H1 (cell line): ENCODE data around the gene HOXA10. TPM values are rescaled to one million over a fixed set of nuclear protein-coding genes. Genes with fewer than 3 reads are reported as not detected.

Experiments used
- CTCF ChIA-PET: fragments of 300-600 bp; sonication (Branson Sonifier 250); formaldehyde crosslinking; loops from one replicate; lab custom pipeline; 2021; ENCODE audit not compliant: partially characterized antibody; lab: Charles Lee
- POLR2A ChIA-PET: fragments of 300-600 bp; sonication (Branson Sonifier 250); formaldehyde crosslinking; loops from one replicate; lab custom pipeline; 2021; ENCODE audit warnings: inconsistent platforms; ENCODE audit not compliant: partially characterized antibody; lab: Charles Lee
- DNase-seq, 2 experiments: peaks; one replicate each; pipeline versions ENCODE4 v3.0.0 to v3.0.0-alpha.2; 2010 to 2022; ENCODE audit warnings: low spot score in 2 of 2, low read depth in 1 of 2, mixed read lengths in 1 of 2
- FAIRE-seq: peaks from 2 replicates; lab custom pipeline; 2011; peaks lifted over from hg19 to GRCh38; lab: Jason Lieb, UNC
- H2AFZ ChIP-seq: 2 replicates; pipeline ENCODE4 v1.8.1; 2012; ENCODE audit warnings: low read length, inconsistent platforms
- H2AK5ac ChIP-seq: 2 replicates; pipeline ENCODE4 v1.6.1; 2013; ENCODE audit warnings: low read depth, low read length
- H2BK120ac ChIP-seq: replicated peaks from 2 replicates; pipeline ENCODE3; 2013; ENCODE audit warnings: low read depth, low read length, inconsistent platforms
- H2BK12ac ChIP-seq: 2 replicates; pipeline ENCODE4 v1.6.1; 2013; ENCODE audit warnings: low read depth, low read length
- H2BK15ac ChIP-seq: 2 replicates; pipeline ENCODE4 v1.6.1; 2013; ENCODE audit warnings: low read length
- H2BK20ac ChIP-seq: 2 replicates; pipeline ENCODE4 v1.6.1; 2013; ENCODE audit warnings: low read length
- H2BK5ac ChIP-seq: 2 replicates; pipeline ENCODE4 v1.6.1; 2013; ENCODE audit warnings: low read depth, low read length
- H3K14ac ChIP-seq: 2 replicates; pipeline ENCODE4 v1.6.1; 2013; ENCODE audit warnings: inconsistent platforms; ENCODE audit not compliant: insufficient read length
- H3K18ac ChIP-seq: 2 replicates; pipeline ENCODE4 v1.6.1; 2013; ENCODE audit warnings: low read length; ENCODE audit errors: extremely low read depth
- H3K23ac ChIP-seq: 2 replicates; pipeline ENCODE4 v1.6.1; 2013; ENCODE audit warnings: inconsistent platforms; ENCODE audit not compliant: insufficient read length
- H3K23me2 ChIP-seq: 2 replicates; pipeline ENCODE4 v1.6.1; 2013; ENCODE audit warnings: low read depth, low read length
- H3K27ac ChIP-seq: 2 replicates; pipeline ENCODE4 v1.6.1; 2011; ENCODE audit warnings: low read depth, low read length, inconsistent platforms
- H3K27me3 ChIP-seq, 4 experiments: replicated peaks in 1 of 4; 1 replicate in 1 of 4; 2 replicates in 3 of 4; pipeline versions ENCODE4 v1.6.1 to v1.8.1; 2011 to 2013; ENCODE audit warnings: low read length in 3 of 4, mild to moderate bottlenecking in 3 of 4, inconsistent platforms in 2 of 4, mixed read lengths in 2 of 4, moderate library complexity in 1 of 4; ENCODE audit not compliant: control insufficient read depth in 3 of 4, insufficient read depth in 3 of 4; ENCODE audit errors: extremely low read depth in 1 of 4
- H3K36me3 ChIP-seq, 4 experiments: 2 replicates each; pipeline versions ENCODE4 v1.6.1 to v1.8.1; 2011 to 2013; ENCODE audit warnings: mild to moderate bottlenecking in 4 of 4, low read length in 3 of 4, moderate library complexity in 2 of 4, control low read depth in 1 of 4, inconsistent platforms in 1 of 4; ENCODE audit not compliant: insufficient read depth in 4 of 4, control insufficient read depth in 2 of 4
- H3K4ac ChIP-seq: replicated peaks from 2 replicates; pipeline ENCODE3; 2013; ENCODE audit warnings: low read length, low read depth, mixed read lengths, inconsistent platforms; ENCODE audit not compliant: insufficient read length
- H3K4me1 ChIP-seq, 4 experiments: replicated peaks in 1 of 4; 1 replicate in 1 of 4; 2 replicates in 3 of 4; pipeline versions ENCODE4 v1.6.1 to v1.8.1; 2011 to 2013; ENCODE audit warnings: low read length in 3 of 4, inconsistent platforms in 2 of 4, mixed read lengths in 1 of 4; ENCODE audit not compliant: insufficient read depth in 4 of 4, control insufficient read depth in 3 of 4
- H3K4me2 ChIP-seq, 2 experiments: 2 replicates each; pipeline versions ENCODE4 v1.6.1 to v1.8.1; 2011 to 2013; ENCODE audit warnings: low read depth in 2 of 2, low read length in 2 of 2, control low read depth in 1 of 2, inconsistent platforms in 1 of 2, mild to moderate bottlenecking in 1 of 2; ENCODE audit not compliant: insufficient read depth in 1 of 2
- H3K4me3 ChIP-seq, 4 experiments: fragments of 200-600, 300-600 bp in 1 of 4; sonication (generic), shearing (Covaris generic), sonication (Bioruptor Twin) in 1 of 4; 2 replicates each; pipeline versions ENCODE4 v1.5.1 to v1.8.1; 2011 to 2016; ENCODE audit warnings: low read length in 4 of 4, low read depth in 3 of 4, control low read depth in 2 of 4, inconsistent platforms in 2 of 4, mild to moderate bottlenecking in 2 of 4, mixed read lengths in 1 of 4, moderate library complexity in 1 of 4; ENCODE audit not compliant: insufficient read depth in 2 of 4; ENCODE audit errors: extremely low read depth in 1 of 4
- H3K56ac ChIP-seq: replicated peaks from 2 replicates; pipeline ENCODE3; 2013; ENCODE audit warnings: low read depth, mild to moderate bottlenecking, mixed read lengths, low read length, inconsistent platforms; ENCODE audit not compliant: insufficient read length
- H3K79me1 ChIP-seq: 2 replicates; pipeline ENCODE4 v1.6.1; 2013; ENCODE audit warnings: low read depth, low read length, control low read depth
- H3K79me2 ChIP-seq, 2 experiments: 2 replicates each; pipeline versions ENCODE4 v1.6.1 to v1.8.1; 2012 to 2013; ENCODE audit warnings: low read length in 2 of 2, mild to moderate bottlenecking in 2 of 2, inconsistent platforms in 1 of 2; ENCODE audit not compliant: insufficient read depth in 2 of 2, control insufficient read depth in 1 of 2
- H3K9ac ChIP-seq, 4 experiments: replicated peaks in 1 of 4; 1 replicate in 1 of 4; 2 replicates in 3 of 4; pipeline versions ENCODE4 v1.6.1 to v1.8.1; 2011 to 2013; ENCODE audit warnings: low read depth in 3 of 4, low read length in 3 of 4, control low read depth in 2 of 4, mild to moderate bottlenecking in 2 of 4, moderate library complexity in 2 of 4, inconsistent platforms in 1 of 4; ENCODE audit errors: extremely low read depth in 1 of 4
- H3K9me3 ChIP-seq, 2 experiments: 2 replicates each; pipeline versions ENCODE4 v1.6.1 to v1.8.1; 2012 to 2013; ENCODE audit warnings: mild to moderate bottlenecking in 2 of 2, moderate library complexity in 2 of 2, control low read depth in 1 of 2, inconsistent platforms in 1 of 2, low read depth in 1 of 2, low read length in 1 of 2, mixed read lengths in 1 of 2; ENCODE audit not compliant: insufficient read depth in 2 of 2
- H4K20me1 ChIP-seq, 2 experiments: replicated peaks in 1 of 2; 2 replicates each; pipeline versions ENCODE3 to v1.8.1; 2011 to 2013; ENCODE audit warnings: inconsistent platforms in 2 of 2, low read length in 2 of 2, mild to moderate bottlenecking in 1 of 2; ENCODE audit not compliant: insufficient read depth in 2 of 2, control insufficient read depth in 1 of 2
- H4K5ac ChIP-seq: 2 replicates; pipeline ENCODE4 v1.6.1; 2013; ENCODE audit warnings: low read length, low read depth, mixed read lengths, inconsistent platforms; ENCODE audit not compliant: insufficient read length
- H4K8ac ChIP-seq: 2 replicates; pipeline ENCODE4 v1.8.0; 2013; ENCODE audit warnings: mild to moderate bottlenecking, moderate library complexity, low read length, inconsistent platforms; ENCODE audit not compliant: insufficient read depth; ENCODE audit errors: extremely low read depth
- H4K91ac ChIP-seq: replicated peaks from 2 replicates; pipeline ENCODE3; 2013; ENCODE audit warnings: low read length, mixed read lengths, inconsistent platforms; ENCODE audit not compliant: insufficient read length
- EZH2 ChIP-seq: fragments of 200-600 bp; sonication (generic); IDR thresholded peaks from 2 replicates; pipeline ENCODE4 v1.7.1; 2012; ENCODE audit warnings: low read depth, mild to moderate bottlenecking, moderate library complexity, low read length, inconsistent platforms; ENCODE audit not compliant: severe bottlenecking
- GTF2F1 ChIP-seq: IDR thresholded peaks from 2 replicates; pipeline ENCODE4 v1.6.1; 2012; ENCODE audit warnings: low read depth, low read length, improper control_type of control experiment, borderline replicate concordance
- MAX ChIP-seq: IDR thresholded peaks from 2 replicates; pipeline ENCODE4 v1.6.1; 2012; ENCODE audit warnings: inconsistent platforms
- POLR2A ChIP-seq, 2 experiments: IDR thresholded peaks; 1 replicate in 1 of 2; 2 replicates in 1 of 2; pipeline ENCODE4 v1.6.1; 2011; ENCODE audit warnings: low read depth in 2 of 2, low read length in 2 of 2, mild to moderate bottlenecking in 2 of 2; ENCODE audit errors: control extremely low read depth in 1 of 2
- RAD21 ChIP-seq, 2 experiments: IDR thresholded peaks in 1 of 2; conservative IDR thresholded peaks in 1 of 2; 2 replicates each; pipeline ENCODE4 v1.6.1; 2011; ENCODE audit warnings: low read depth in 2 of 2, low read length in 2 of 2, improper control_type of control experiment in 1 of 2, inconsistent platforms in 1 of 2, mild to moderate bottlenecking in 1 of 2, moderate library complexity in 1 of 2
- RNF2 ChIP-seq: fragments of 200-900, 300-1000 bp; sonication (generic); IDR thresholded peaks from 2 replicates; pipeline ENCODE4 v1.7.1; 2016; ENCODE audit warnings: borderline replicate concordance, low read depth, mild to moderate bottlenecking, antibody characterized with exemption, low read length; ENCODE audit not compliant: poor library complexity, severe bottlenecking; ENCODE audit errors: missing control alignments
- SUZ12 ChIP-seq: fragments of 200-600 bp; sonication (generic); IDR thresholded peaks from 2 replicates; pipeline ENCODE4 v1.6.1; 2012; ENCODE audit warnings: mild to moderate bottlenecking, inconsistent platforms, low read length, moderate library complexity, mixed read lengths
- WGBS, 2 experiments: shearing (Covaris generic) in 1 of 2; methylation state at CpG; one replicate each; pipeline versions ENCODE4 v1.1.6 to v1.1.7; 2013 to 2015; ENCODE audit warnings: low lambda C conversion rate in 2 of 2, mixed read lengths in 2 of 2, inconsistent platforms in 1 of 2, low coverage in 1 of 2, missing lambda C conversion rate in 1 of 2; ENCODE audit not compliant: insufficient replicate concordance in 2 of 2, insufficient coverage in 1 of 2, insufficient read length in 1 of 2; ENCODE audit errors: extremely low coverage in 1 of 2, missing lambda C conversion rate in 1 of 2; 5-methylcytosine and 5-hydroxymethylcytosine counted together
- polyA plus RNA-seq, 7 experiments: library from polyadenylated mRNA; depleted of rRNA in 3 of 7; stranded (reverse) in 5 of 7; unstranded in 2 of 7; fragments of >200 nt in 5 of 7; fragments of 200-250 nt in 2 of 7; gene quantifications; 1 replicate in 5 of 7; 2 replicates in 1 of 7; 4 replicates in 1 of 7; pipeline versions ENCODE4 v1.2.1 to v1.2.3, GENCODE V29; 2011 to 2013; ENCODE audit warnings: missing spikeins in 2 of 7, mixed read lengths in 2 of 7
- total RNA-seq: library from RNA; stranded (reverse); fragmentation: NEBNext Ultra II Directional; extraction: Animal tissue kit (Norgen Biotek cat#: 25700); gene quantifications from 2 replicates; pipeline ENCODE4 v1.2.1, GENCODE V29; 2021

Gene HOXA10
- total and polyA plus RNA-seq, 2 of the 8 experiments (the other 6 are each of a cell fraction or from before 2014, with no cell fraction given), result not detected

GRCh38 chr7:27173511-27173955, 587 bp downstream of the HOXA10 start:
- ChIA-PET CTCF (interaction anchor here (0.6 to 5.4 kb wide), 4 partner anchors 10 to 51 kb away, joined by 3 to 20 read pairs (median 7); partner anchors contain the start of gene HOXA5), POLR2A (no interaction called here)
- Histone ChIP-seq H3K9me3 (no peaks in the 10 kb centered on the region; a peak in 1 of 4 replicates), H3K4me2 (peak overlapping the region; percentile 19 to 35; a peak in 3 of 4 replicates), H3K79me1 (no peaks in the 10 kb centered on the region), H3K36me3 (peaks cover 0 to 18% (median 0%) of the 10 kb centered on the region in 4 experiments; a peak in 1 of 8 replicates), H2BK5ac (no peak overlapping the region), H3K9ac (no peak overlapping the region), H4K8ac (peak overlapping the region; percentile 62; the same call in 1 of the 2 replicates), H3K18ac (no peak overlapping the region; the same call in 1 of the 2 replicates), H3K14ac (no peak overlapping the region), H3K27me3 (peaks cover 95 to 100% (median 100%) of the 10 kb centered on the region in 4 experiments), H3K4me3 (peak overlapping the region in 1 of 4 experiments; percentile 36; a peak in 2 of 8 replicates), H2AFZ (no peak overlapping the region), H3K56ac (no peak overlapping the region), H3K4ac (no peak overlapping the region), H3K23ac (no peak overlapping the region), H3K79me2 (no peaks in the 10 kb centered on the region), H2BK12ac (no peak overlapping the region), H2BK120ac (no peak overlapping the region), H3K4me1 (peaks cover 4 to 11% (median 5%) of the 10 kb centered on the region in 4 experiments; a peak in 5 of 7 replicates), H3K23me2 (no peaks in the 10 kb centered on the region; the same call in 1 of the 2 replicates), H3K27ac (no peak overlapping the region), H2BK20ac (no peak overlapping the region), H4K5ac (no peak overlapping the region), H2AK5ac (no peak overlapping the region), H4K20me1 (peaks cover 39 to 59% of the 10 kb centered on the region in 2 experiments), H2BK15ac (no peak overlapping the region), H4K91ac (no peak overlapping the region)
- DNase-seq, result peak in 1 of 2 experiments; percentile 73
- TF ChIP-seq EZH2 (peak; percentile 83), POLR2A (IDR thresholded peaks at IDR 0.05; ENCODE audit: control extremely low read depth in 1 of 2, low read depth in 2 of 2, low read length in 2 of 2) (no peak), GTF2F1 (no peak), RAD21 (IDR thresholded peaks at IDR 0.05 in 1 of 2, conservative IDR thresholded peaks at IDR 0.05 in 1 of 2; ENCODE audit: low read depth in 2 of 2, low read length in 2 of 2) (no peak), MAX (no peak), RNF2 (peak; percentile 62), SUZ12 (peak; percentile 84)
- no peak for FAIRE-seq
- WGBS, 2 experiments, result 2% methylated on average over 30 of the region's 59 CpGs; no CpG with 5 or more reads in 1 of the 2 experiments
